GM19035 (cell line): ENCODE data around the gene RANBP1.
"Not testable (repeated sequence)": the region's sequence is repeated elsewhere in the genome, so short reads cannot be mapped to it uniquely, and the experiment has no call there.

Source experiments
- ATAC-seq: cut with Tn5 transposase; IDR thresholded peaks from one replicate; pipeline ENCODE4 v1.9.1; 2021; ENCODE audit not compliant: unreplicated experiment

The RANBP1 gene

DNA sequence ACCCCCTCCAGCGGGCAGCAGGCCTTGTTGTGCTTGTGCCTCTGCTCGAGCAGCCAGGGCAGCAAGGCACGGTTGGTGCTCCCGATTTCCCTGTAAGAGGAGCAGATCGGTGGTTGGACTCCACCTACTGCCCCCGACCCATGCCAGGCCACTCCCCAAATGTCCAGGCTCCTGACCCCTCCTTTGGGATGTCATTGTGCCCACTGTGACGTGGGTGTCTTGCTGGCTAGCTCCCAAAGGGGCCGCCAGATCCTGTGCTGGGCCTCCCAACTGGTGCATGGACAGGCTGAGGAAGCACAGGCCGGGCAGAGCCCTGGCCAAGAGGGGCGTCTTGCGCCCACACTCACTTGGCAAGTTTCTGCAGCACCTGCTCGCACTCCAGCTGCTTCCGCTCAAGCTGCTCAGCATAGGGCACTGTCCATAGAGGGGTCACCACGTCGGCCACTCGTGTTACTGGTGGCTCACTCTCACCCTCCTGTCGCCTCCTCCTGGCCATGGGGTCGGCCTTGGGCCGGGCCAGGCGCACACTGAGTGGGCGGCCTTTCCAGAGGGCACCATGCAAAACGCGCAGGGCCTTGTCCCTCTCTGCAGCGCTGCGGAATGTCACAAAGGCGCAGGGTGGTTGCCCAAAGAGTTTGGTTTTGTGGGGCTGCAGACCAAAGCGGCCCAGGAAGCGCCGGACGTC, at the start of gene RANBP1:
RANBP1 (plus strand) TSS at position 414 of the 685 bp plus-strand sequence; CDS start at position 495, 81 bp downstream.
- ATAC-seq, result no peak

DNA sequence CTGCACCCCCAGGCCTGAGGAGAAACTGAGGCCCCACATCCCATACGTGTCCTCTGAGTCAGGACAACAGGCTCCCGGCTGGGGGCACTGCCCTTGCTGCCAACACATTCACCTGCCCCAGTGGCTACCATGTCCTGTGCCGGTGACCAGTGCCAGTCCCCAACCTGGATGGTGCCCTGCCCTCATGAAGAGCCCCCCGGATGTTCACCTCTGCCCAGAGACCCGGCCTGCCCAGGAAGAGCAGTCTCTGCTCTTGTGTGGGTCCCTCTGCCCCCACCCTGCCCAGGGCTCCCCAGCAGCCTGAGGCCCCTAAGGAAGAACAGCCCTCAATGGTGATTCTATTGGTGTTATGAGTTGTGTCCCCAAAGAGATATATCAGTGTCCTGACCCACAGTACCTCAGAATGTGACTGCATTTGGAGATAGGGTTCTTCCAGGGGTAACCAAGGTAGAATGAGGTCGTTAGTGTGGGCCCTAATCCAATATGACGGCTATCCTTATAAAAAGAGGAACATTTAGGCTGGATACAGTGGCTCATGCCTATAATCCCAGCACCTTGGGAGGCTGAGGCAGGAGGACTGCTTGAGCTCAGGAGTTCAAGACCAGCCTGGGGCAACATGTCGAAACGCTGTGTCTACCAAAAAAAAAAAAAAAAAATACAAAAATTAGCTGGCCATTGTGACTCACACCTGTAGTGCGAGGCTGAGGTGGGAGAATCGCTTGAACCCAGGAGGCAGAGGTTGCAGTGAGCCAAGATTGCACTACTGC, 49.1 kb upstream of the RANBP1 start:
- ATAC-seq, result no peak

DNA sequence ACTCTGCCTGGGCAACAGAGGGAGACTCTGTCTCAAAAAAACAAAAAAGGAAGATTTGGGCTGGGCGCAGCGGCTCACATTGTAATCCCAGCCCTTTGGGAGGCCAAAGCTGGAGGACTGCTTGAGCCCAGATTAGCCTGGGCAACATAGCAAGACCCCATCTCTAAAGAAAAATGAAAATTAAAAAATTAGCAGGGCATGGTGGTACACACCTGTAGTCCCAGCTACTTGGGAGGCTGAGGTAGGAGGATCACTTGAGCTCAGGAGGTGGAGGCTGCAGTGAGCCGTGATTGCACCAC, 48.6 kb upstream of the RANBP1 start:
- not testable (repeated sequence) for ATAC-seq

DNA sequence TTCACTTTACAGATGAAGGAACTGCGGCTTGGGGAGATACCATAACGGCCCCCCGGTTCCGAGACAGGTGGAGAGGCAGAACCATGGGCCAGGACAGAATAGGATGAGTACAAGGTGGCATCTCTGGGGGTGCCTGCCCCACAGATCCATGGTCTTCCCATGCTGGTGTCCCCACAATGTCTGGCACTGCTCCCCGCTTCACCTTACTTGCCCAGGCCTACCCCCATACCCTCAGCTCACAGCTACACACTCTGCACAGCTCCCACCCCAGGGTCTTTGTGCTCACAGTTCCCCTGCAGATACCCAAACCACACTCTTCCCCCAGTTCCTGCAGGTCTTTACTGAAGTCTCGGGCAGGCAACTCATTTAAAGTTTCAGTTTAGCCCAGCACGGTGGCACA, 47.3 kb upstream of the RANBP1 start:
- no peak for ATAC-seq

DNA sequence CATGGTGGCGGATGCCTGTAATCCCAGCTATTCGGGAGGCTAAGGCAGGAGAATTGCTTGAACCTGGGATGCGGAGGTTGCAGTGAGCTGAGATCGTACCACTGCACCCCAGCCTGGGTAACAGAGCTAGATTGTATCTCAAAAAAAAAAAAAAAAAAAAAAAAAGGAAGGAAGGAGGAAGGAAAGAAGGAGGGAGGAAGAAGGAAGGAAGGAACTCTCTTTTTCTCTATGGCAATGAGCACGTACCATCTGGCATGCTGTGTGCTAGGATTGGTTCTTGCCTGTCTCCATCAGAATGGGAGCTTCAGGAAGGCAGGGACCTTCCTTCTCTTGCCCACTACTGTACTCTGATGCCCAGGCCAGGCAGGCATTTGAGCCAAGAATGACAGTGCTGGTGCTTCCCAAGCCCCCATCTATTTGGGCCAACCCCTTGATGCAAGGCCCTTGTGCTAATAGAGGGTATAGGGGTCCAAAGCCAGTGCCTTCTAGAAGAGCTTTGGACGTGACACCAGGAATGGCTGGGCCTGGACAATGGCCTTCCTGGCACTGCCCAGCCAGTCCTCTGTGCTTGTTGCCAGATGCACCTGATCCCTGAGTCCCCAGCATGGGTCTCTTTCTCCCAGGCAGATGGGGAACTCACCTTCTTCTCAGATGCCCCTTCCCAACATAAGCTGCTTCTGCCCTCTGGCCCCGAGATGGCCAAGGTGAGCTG, 46.4 kb upstream of the RANBP1 start:
- no peak for ATAC-seq

DNA sequence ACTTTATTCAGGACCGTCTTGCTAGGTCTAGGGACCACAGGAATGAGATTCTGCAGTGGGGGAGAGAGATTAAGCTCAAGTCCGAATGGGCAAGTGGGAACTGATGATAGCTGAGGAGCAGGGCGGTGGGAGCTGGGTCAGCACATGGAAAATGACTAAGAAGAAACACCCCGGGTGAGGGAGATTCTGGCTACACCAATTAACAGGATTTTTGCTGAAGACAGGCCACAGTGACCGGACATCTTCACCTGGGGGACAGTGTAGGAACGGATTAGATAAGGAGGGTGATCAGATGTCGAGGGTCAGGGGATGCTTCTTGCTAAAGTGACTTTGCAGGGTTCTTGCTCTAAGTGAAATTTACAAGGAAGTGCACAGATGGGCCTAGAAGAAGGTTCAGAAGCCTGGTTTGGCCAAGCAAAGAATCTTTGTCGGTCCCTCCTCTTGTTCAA, 44.4 kb upstream of the RANBP1 start:
- no peak for ATAC-seq

DNA sequence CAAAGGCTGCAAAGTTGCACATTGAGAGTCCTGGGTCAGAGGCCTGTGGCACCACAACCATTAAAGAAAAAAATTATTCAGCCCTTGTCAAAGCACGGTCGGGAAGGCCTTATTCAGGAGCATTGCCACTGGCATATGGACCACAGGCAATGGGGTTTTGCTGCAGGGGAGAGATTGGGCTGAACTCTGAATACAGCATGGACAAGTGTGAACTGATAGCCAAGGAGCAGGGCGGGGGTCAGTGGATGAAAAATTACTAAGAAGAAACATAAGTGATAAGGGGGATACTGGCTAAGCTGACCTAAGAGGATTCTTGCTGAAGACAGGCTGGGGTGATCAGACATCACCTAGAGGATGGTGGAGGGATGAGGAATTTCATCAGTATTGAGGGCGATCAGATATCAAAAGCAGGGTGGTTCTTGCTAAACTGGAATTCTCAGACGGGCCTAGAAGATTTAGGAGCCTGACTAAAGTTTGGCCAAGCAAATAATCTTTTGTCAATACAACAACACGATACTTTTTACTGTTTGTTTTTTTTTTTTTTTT, 39.2 kb upstream of the RANBP1 start:
- ATAC-seq, result no peak

DNA sequence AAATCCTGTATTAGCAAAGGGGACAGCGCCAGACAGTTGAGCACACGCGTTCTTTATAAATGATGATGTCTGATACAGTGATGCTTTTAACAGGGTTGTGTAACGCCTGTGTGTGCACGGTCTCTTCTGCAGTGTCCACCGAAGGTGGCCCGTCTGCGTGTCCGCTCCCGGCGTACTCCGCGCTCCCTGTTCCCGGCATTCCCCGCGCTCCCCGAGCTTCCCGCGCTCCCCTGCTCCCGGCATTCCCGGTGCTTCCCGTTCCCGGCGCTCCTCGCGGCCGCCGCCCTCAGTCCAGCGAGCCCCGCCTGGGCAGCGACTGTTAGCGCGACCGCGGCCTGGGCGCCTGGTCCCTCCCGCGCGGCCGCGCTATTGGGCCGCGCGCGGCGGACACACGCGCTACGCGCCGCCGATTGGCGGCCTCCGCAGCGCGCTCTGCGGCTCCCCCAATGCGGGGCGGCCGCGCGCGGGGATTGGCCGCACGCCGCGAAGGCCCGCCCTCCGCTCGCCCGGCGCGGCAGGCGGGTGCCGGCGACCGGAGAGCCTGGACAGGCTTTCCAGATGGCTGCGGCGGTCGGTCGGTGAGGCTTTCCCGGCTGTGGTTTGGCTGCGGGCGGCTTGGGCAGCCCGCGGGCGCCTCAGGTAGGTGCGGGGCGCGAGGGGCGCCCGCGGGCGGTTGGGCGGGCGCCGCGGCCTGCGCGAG, 36.0 kb upstream of the RANBP1 start, which contains the start of gene DGCR8:
DGCR8 (plus strand) TSS at position 497 of the 700 bp plus-strand sequence. CDS start 5,723 bp downstream, outside the sequence.
- peak; percentile 81 for ATAC-seq

DNA sequence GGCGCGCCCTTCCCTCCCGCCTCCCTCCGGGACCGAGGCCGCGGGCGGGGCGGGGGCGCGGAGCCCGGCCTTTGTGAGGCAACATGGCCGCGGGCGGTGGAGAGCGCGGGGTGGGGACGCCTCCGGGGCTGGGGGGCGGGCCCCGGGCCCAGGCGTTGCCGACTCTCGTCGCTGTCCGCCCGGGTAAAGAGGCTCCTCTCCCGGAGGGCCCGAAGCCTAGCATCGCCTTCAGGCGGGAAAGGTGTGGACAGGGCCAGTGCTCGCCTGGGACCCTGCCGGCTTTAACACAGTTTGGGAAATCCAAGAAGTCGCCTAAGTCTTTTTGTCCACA, 35.5 kb upstream of the RANBP1 start:
- ATAC-seq, result peak; percentile 61

DNA sequence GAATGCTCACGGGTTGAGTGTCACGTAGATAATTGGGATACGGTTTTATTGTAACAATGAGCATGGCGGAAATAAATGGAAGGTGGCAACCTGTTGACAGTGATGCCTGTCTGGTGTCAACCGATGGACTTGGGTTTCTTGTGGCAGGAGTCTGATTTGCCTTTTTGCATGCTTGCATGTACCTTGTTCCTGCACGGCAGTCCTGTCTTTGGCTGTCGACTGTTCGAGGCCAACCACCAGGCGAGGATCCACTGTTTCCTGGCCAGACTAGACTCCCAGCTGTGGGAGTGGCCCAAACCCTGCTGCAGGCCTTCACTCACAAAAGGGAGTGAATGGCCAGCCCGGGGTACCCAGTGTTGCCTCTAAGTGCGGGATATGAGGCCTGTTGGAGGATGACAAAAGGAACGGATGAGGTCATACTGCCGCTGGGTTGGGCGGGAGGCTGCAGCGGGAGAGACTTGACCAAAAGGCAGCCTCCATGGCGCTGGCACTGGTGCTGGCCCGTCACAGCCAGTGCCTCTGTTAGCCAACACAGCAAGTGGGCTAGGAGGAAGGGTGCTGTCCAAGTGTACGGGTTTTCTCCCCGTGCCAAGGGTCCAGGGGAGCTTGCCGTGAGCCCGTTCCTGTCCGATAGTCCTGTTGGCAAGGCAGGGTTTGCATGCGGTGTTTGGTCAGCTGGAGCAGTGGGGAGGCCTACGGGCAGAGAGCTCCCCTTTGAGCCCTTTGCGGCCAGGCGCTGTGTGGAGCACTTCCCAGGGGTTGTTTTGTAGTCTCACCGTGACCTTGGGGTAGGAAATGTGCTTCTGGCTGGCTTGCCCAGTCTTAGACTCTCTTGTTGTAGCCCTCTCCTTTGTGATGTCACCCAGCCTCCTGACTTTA, 34.9 kb upstream of the RANBP1 start:
- ATAC-seq, result peak; percentile 2

DNA sequence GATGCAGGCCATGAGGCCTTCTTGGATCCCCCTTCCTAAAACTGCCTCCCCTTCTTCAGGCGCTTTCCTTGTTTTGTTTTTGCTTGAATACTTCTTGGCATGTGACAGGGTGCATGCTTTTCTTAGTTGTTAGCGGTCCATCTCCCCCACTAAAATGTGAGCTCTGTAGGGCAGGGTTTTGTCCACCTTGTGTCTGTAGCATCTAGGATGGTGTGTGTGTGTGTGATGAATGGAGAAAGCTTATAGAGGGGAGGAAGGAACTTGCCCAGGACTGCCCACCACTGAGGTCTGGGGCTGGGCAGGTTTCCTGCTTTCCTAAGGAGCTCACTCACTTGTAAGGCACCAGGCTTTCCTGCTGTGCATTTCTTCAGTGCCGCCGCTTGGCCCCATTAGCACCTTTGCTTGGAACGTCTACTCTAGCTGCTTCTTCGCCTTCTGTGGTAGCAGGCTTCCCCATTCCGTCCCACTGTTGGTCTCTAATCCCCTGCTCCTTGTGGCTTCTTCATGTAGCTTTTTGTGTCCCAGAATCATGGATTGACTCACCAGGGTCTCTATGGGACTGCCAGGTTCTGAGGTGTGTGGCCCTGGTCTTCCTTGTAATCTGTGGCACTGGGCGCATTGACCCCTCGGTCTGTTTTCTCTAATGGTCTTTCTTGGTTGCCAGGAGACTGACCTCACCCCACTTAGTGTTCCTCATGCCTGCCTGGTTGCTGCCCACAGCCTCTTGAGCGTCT, 32.6 kb upstream of the RANBP1 start:
- ATAC-seq, result no peak

DNA sequence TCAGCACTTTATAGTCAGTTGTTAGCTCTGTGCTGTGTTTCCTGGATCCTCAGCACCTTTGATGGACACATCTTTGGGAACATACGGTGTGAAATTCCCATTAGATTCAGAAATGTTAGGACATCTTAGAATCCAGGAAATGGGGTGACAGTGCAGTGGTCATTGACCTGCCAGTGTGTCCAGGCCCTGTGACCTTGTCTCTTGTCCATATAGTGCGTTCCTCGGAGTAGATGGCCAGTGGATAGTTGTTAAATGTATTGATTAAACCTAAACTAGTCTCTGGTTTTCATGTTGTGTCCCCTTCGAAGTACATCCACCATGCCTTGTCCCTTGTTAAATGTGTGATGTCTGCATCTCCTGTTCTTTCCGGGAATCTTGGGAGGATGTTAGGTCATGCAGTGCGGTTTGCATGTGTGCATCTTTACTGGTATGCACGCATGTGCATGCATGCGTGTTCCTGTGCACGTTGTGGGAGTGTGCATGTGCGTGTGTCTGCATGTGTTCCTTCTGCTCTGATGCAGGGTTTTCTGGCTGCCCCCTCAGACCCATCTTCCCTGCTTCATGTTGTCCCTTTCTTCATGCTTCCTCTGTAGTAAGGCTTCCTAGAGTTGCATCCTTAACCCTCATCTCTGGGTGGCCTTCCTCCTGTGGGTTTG, 31.9 kb upstream of the RANBP1 start:
- no peak for ATAC-seq

DNA sequence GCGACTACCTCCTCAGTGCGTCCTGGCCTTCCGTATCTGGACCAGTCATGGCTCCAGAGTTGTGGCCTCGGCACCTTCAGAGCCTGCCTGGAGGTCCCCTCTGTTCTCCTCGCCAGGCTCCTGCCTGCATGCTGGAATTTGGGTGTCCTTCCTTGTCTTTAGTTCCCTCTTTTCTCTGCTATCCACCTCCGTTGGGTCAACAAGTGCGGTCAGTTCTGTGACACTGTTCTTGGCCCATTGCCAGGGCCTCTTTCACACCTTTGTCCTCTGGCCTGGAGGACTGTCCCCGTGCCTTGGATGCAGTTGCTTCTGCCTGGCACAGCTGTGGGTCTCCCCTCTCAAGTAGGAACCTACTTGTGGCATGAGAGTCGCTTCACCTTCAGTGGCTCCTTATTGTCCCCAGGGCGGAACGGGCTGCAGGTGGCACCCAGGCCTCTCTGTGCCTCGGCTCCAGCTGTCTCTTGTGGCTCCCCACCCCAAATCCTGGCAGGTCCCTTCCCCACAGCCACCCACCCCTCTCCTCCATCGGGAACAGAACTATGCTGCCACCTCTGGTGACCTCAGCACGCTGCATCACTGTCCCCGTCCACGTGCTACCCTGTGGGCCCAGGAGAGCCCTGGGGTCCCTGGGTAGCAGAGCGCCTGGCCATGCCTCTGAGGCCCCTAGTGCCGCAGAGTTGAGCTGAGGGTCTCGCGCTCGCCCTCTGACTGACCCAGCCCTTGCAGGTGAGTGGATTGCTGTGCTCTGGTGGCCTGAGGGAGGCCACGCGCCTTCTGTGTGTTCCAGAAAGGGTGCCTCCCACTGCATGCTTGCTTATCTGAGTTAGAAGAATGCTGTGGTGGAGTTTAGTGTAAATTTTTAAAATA, 31.1 kb upstream of the RANBP1 start:
- no peak for ATAC-seq

DNA sequence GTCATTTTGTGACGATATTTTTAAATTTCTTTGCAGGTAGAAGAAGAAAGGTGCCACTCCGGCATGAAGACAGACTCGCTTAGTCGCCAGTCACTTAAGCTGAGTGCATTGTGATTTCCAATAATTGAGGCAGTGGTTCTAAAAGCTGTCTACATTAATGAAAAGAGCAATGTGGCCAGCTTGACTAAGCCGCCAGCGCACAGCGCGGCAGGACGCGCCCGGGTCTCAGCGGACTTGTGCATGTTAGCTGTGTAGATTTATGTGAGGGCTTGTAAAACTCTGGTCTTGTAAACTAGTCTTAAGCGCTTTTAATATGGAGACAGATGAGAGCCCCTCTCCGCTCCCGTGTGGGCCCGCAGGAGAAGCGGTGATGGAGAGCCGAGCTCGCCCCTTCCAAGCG, 30.3 kb upstream of the RANBP1 start:
- no peak for ATAC-seq

DNA sequence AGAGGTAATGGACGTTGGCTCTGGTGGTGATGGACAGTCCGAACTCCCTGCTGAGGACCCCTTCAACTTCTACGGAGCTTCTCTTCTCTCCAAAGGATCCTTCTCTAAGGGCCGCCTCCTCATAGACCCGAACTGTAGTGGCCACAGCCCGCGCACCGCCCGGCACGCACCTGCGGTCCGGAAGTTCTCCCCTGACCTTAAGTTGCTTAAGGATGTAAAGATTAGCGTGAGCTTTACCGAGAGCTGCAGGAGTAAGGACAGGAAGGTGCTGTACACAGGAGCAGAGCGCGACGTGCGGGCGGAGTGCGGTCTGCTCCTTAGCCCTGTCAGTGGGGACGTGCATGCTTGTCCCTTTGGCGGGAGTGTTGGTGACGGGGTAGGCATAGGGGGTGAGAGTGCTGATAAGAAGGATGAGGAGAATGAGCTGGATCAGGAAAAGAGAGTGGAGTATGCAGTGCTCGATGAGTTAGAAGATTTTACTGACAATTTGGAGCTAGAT, 29.8 kb upstream of the RANBP1 start:
- ATAC-seq, result no peak

DNA sequence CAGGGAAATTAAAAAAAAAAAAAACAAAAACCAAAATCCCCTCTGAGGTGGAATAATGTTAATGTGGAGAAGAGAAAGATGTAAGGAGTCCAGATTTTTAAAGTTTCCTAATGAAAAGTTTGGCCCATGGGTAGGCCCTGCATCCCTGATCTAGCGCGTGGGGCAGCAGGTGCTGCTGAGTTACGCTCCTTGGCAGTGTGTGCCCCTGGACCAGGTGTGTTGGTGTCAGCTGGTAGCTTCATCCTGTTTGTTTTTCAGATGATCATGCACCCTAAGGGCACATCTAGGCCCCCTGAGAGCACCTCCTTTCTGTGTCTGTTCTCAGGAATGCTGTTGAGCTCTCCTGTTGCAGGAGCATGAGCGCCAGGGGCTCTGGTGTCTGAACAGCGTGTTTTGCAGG, 29.1 kb upstream of the RANBP1 start:
- no peak for ATAC-seq

DNA sequence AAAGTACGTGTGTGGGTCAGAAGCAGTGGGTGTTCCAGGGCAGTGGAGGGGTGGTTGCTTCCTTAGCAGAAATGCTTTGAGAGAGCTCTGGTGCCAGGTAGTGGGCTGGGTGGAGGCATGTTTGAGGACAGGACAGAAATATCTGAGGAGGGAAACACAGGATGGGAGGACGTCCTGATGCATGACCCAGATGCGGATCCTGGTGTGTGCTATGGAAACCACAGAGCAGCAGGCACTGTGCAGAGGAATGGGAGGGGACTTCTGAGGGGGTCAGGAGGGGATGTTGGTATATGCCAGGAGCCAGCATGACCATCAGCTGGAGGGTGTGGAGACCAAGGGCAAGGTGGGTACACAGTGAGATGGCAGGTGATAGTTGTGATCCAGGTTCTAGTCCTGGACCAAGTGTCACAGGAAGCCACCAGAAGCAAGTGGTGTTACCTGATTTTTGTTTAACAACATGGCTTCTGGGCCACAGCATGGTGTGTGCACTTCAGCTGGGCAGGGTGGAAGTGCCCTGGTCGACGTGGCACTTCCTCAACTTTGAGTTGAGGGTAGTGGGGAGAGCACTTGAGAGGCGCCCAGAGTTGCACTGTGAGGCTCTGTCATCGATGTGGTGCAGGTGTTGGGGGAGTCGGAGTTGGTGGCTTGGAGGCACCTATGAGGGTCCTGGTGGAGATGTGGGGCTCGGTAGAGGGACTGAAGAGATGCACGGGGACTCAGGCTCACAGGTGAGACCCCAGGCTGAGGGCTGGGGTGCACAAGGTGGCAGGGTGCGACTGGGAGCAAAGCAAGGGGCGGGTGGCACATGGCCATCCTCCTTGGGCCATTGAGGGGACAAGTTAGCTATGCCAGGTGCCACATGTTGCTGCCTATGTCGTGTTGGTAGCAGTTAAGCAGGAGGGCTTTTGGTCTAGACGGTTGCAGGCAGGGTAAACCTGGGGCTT, 28.3 kb upstream of the RANBP1 start:
- ATAC-seq, result no peak
